Hepatocyte (in vitro differentiated cells): ENCODE measurements around the gene CAPN7. TPM values are rescaled to one million over a fixed set of nuclear protein-coding genes. Genes with fewer than 3 reads are reported as not detected.

Source experiments
- DNase-seq: peaks from one replicate; pipeline ENCODE4 v3.0.0-alpha.2; 2016; ENCODE audit warnings: low spot score
- H2AFZ ChIP-seq: fragments of 200-600 bp; sonication (generic); 2 replicates; pipeline ENCODE4 v1.6.0; 2016; ENCODE audit warnings: antibody characterized with exemption, mild to moderate bottlenecking
- H3K27ac ChIP-seq: fragments of 200-600 bp; sonication (generic); 2 replicates; pipeline ENCODE4 v1.5.1; 2016; ENCODE audit warnings: mild to moderate bottlenecking
- H3K27me3 ChIP-seq: fragments of 200-600 bp; sonication (generic); 2 replicates; pipeline ENCODE4 v1.6.1; 2016
- H3K36me3 ChIP-seq: fragments of 200-600 bp; sonication (generic); replicated peaks from 2 replicates; pipeline ENCODE4 v1.5.1; 2016; ENCODE audit warnings: low read depth; ENCODE audit not compliant: insufficient read depth
- H3K4me1 ChIP-seq: fragments of 200-600 bp; sonication (generic); 2 replicates; pipeline ENCODE4 v1.5.1; 2016; ENCODE audit warnings: mild to moderate bottlenecking, moderate library complexity; ENCODE audit not compliant: insufficient read depth
- H3K4me2 ChIP-seq: fragments of 200-600 bp; sonication (generic); 2 replicates; pipeline ENCODE4 v1.6.0; 2016
- H3K4me3 ChIP-seq: fragments of 200-600 bp; sonication (generic); 2 replicates; pipeline ENCODE4 v1.5.1; 2016; ENCODE audit warnings: mild to moderate bottlenecking
- H3K79me2 ChIP-seq: fragments of 200-600 bp; sonication (generic); 2 replicates; pipeline ENCODE4 v1.6.0; 2017; ENCODE audit warnings: mild to moderate bottlenecking
- H3K9me2 ChIP-seq: fragments of 200-600 bp; sonication (generic); replicated peaks from 2 replicates; pipeline ENCODE4 v1.6.0; 2017; ENCODE audit warnings: mild to moderate bottlenecking; ENCODE audit not compliant: insufficient read depth
- H3K9me3 ChIP-seq: fragments of 200-600 bp; sonication (generic); 2 replicates; pipeline ENCODE4 v1.5.1; 2016; ENCODE audit warnings: low read depth, mild to moderate bottlenecking
- H4K20me1 ChIP-seq: fragments of 200-600 bp; sonication (generic); 2 replicates; pipeline ENCODE4 v1.6.0; 2016; ENCODE audit warnings: mild to moderate bottlenecking; ENCODE audit not compliant: insufficient read depth, poor library complexity, severe bottlenecking
- CTCF ChIP-seq: fragments of 200-600 bp; sonication (generic); IDR thresholded peaks from 2 replicates; pipeline ENCODE4 v1.5.1; 2016; ENCODE audit warnings: antibody characterized with exemption, mild to moderate bottlenecking; ENCODE audit not compliant: poor library complexity
- EZH2 ChIP-seq: fragments of 200-600 bp; sonication (generic); IDR thresholded peaks from 2 replicates; pipeline ENCODE4 v1.6.1; 2016; ENCODE audit warnings: antibody characterized with exemption, mild to moderate bottlenecking, borderline replicate concordance
- EZH2phosphoT487 ChIP-seq: fragments of 200-600 bp; sonication (generic); IDR thresholded peaks from one replicate; pipeline ENCODE4 v1.6.1; 2018; ENCODE audit warnings: antibody characterized with exemption, mild to moderate bottlenecking, low read depth, moderate library complexity; ENCODE audit not compliant: unreplicated experiment, severe bottlenecking
- WGBS: methylation state at CpG from one replicate; pipeline ENCODE4 v1.1.6; 2016; ENCODE audit warnings: low lambda C conversion rate; ENCODE audit errors: missing lambda C conversion rate; 5-methylcytosine and 5-hydroxymethylcytosine counted together
- polyA plus RNA-seq: library from polyadenylated mRNA; unstranded; fragments of >200 nt; fragmentation: Nextera tagmentation; extraction: Ambion mirVana; gene quantifications from 2 replicates; pipeline ENCODE4 v1.2.1, GENCODE V29; 2016
- total RNA-seq: library from RNA; depleted of rRNA; stranded (reverse); fragments of >200 nt; gene quantifications from 2 replicates; pipeline ENCODE4 v1.2.3, GENCODE V29; 2014

Gene CAPN7
- total and polyA plus RNA-seq, 2 experiments from 2014 or later = 21.6 to 60.3 TPM

- Histone ChIP-seq H3K27ac (no peak overlapping the region), H4K20me1 (no peaks in the 10 kb centered on the region), H2AFZ (no peak overlapping the region), H3K4me1 (no peaks in the 10 kb centered on the region), H3K27me3 (no peaks in the 10 kb centered on the region), H3K36me3 (no peaks in the 10 kb centered on the region), H3K9me2 (no peaks in the 10 kb centered on the region), H3K4me2 (no peak overlapping the region), H3K9me3 (no peaks in the 10 kb centered on the region), H3K4me3 (no peak overlapping the region), H3K79me2 (no peaks in the 10 kb centered on the region)
- no peak for DNase-seq
- WGBS = 94% methylated on average over 8 of the region's 8 CpGs
- TF ChIP-seq EZH2 (no peak), CTCF (no peak), EZH2phosphoT487 (no peak)
Observed at GRCh38 chr3:15256861-15257341, 50.9 kb downstream of the CAPN7 start.

- no peaks in the 10 kb centered on the region for H4K20me1 ChIP-seq
- no peaks in the 10 kb centered on the region for H3K36me3 ChIP-seq
- no peaks in the 10 kb centered on the region for H3K9me2 ChIP-seq
- TF ChIP-seq EZH2 = no peak
- no peak for TF ChIP-seq EZH2phosphoT487
- no peak for TF ChIP-seq CTCF
- H3K27me3 ChIP-seq = no peaks in the 10 kb centered on the region
- no peaks in the 10 kb centered on the region for H3K9me3 ChIP-seq
- over 99% methylated on average over 7 of the region's 7 CpGs for WGBS
- H3K27ac ChIP-seq = no peak overlapping the region
- no peak for DNase-seq
- H3K4me3 ChIP-seq = no peak overlapping the region
- no peak overlapping the region for H2AFZ ChIP-seq
- H3K79me2 ChIP-seq = peaks cover 3% of the 10 kb centered on the region
- no peaks in the 10 kb centered on the region for H3K4me1 ChIP-seq
- no peak overlapping the region for H3K4me2 ChIP-seq
Observed at GRCh38 chr3:15258720-15259119, 52.7 kb downstream of the CAPN7 start.

GRCh38 chr3:15260531-15260930, 54.5 kb downstream of the CAPN7 start:
- DNase-seq = no peak
- H3K4me3 ChIP-seq = no peak overlapping the region
- no peaks in the 10 kb centered on the region for H3K27me3 ChIP-seq
- no peak overlapping the region for H3K4me2 ChIP-seq
- H3K27ac ChIP-seq = no peak overlapping the region
- 94% methylated on average over 4 of the region's 4 CpGs for WGBS
- H3K9me2 ChIP-seq = no peaks in the 10 kb centered on the region
- no peaks in the 10 kb centered on the region for H4K20me1 ChIP-seq
- TF ChIP-seq EZH2phosphoT487 = no peak
- no peak for TF ChIP-seq EZH2
- H3K4me1 ChIP-seq = no peaks in the 10 kb centered on the region
- H3K79me2 ChIP-seq = peaks cover 7% of the 10 kb centered on the region
- H3K36me3 ChIP-seq = no peaks in the 10 kb centered on the region
- H3K9me3 ChIP-seq = no peaks in the 10 kb centered on the region
- no peak overlapping the region for H2AFZ ChIP-seq

GRCh38 chr3:15261274-15261673, 55.2 kb downstream of the CAPN7 start:
- TF ChIP-seq EZH2 (no peak), EZH2phosphoT487 (no peak), CTCF (no peak)
- Histone ChIP-seq H3K36me3 (no peaks in the 10 kb centered on the region), H3K4me1 (no peaks in the 10 kb centered on the region), H3K4me3 (no peak overlapping the region), H2AFZ (no peak overlapping the region), H3K79me2 (peaks cover 7% of the 10 kb centered on the region), H3K9me3 (no peaks in the 10 kb centered on the region), H3K27me3 (no peaks in the 10 kb centered on the region), H3K9me2 (no peaks in the 10 kb centered on the region), H3K4me2 (no peak overlapping the region), H3K27ac (no peak overlapping the region), H4K20me1 (no peaks in the 10 kb centered on the region)
- DNase-seq = no peak
